GM12891 (cell line): Measurements from ENCODE around the gene SLC25A26.

ENCODE experiments used
- POLR2A ChIP-seq: IDR thresholded peaks from 2 replicates; pipeline ENCODE4 v1.6.1; 2011; ENCODE audit warnings: low read depth, low read length, control low read depth
- POLR2AphosphoS5 ChIP-seq: IDR thresholded peaks from 2 replicates; pipeline ENCODE4 v1.6.1; 2011; ENCODE audit warnings: low read depth, low read length, control low read depth
- TAF1 ChIP-seq: IDR thresholded peaks from 2 replicates; pipeline ENCODE4 v1.6.1; 2011; ENCODE audit warnings: low read depth, low read length, control low read depth

DNA sequence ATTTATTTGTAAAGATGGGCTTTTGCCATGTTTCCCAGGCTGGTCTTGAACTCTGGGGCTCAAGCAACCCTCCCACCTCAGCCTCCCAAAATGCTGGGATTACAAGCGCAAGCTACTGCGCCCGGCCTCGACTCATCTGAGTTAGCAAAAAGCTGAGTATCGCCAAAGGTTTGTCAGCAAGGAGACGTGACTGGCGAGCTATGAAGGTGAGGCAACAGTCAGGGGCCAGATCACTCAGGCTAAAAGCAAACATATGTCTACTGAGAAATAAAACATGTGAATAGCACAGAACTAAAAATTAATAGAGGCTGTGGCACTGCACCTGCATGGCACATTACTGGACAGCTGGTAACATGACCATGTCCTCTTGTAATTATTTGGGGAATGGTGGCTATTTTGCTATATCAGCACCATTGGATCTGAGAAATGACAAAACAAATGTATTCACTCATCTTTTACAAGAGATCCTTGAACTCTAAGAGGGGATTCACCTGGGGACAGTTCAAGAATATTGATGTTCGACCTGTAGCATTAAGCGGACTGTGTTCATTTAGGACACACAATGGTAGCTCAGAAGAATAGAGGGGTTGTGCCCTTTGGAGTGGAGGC lies 10.0 kb upstream of the SLC25A26 start:
- TF ChIP-seq POLR2A (no peak), TAF1 (no peak), POLR2AphosphoS5 (no peak)
